Activated CD8-positive, alpha-beta memory T cell treated with anti-CD3 and anti-CD28 coated beads, Interleukin-2, amount 50 U/mL, for 1 hour (primary cell): ENCODE measurements around the gene AHNAK2.

Source experiments
- DNase-seq: peaks from one replicate; pipeline ENCODE4 v3.0.0-alpha.2; 2020; ENCODE audit errors: extremely low read depth

AHNAK2 gene

DNA sequence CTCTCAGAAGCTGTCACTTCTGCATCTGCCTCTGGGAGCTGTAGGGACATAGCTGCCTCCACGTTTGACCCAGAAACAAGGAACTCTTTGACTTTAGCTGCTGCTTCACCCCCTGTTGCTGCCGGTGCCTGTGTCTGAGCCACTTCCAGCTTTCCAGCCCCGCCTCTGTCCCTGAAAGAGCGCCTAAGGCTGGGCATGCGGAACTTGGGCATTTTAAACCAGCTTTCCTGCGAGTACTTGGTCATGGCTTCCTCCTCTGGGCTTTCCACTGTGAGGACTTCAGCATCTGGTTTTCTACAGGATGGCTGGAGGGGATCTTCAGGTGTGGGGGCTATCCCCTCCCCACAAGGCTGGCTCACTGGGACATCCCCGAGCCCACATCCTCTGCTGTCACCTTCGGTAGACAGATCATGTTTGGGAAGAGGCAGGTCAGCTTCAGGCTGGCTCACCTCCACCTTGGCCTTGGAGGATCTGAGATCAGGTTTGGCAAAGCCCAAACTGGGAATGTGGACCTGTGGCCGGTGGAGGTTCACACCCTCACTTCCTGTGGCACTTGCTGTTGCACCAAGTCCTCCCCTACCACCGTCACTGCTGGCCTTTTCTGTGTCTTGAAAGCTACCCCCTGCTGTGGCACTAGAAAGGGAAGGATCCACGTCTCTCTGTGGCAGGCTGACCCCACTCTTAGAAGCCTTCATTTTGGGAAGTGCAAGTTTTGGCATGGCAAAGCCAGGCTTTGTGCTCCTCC lies 38.3 kb downstream of the AHNAK2 start:
- no peak for DNase-seq

DNA sequence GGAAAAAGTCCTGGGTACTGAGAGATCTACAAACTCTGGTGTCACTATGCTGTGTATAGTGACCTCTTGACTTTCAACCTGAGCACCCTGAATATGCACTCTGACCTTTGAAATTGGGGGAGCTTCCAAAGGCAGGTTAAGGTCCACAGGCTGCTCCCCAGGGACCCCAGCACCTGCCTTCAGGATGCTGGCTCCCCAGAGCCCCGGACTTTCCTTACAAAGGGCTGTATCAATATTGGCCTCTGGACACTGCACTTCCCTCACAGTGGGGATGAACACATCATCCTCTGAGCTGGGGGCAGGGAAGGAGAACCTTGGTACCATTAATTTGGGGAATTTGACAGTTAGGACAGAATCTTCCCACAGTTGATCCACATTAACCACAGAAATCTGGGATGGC lies 39.2 kb downstream of the AHNAK2 start:
- DNase-seq, result no peak

DNA sequence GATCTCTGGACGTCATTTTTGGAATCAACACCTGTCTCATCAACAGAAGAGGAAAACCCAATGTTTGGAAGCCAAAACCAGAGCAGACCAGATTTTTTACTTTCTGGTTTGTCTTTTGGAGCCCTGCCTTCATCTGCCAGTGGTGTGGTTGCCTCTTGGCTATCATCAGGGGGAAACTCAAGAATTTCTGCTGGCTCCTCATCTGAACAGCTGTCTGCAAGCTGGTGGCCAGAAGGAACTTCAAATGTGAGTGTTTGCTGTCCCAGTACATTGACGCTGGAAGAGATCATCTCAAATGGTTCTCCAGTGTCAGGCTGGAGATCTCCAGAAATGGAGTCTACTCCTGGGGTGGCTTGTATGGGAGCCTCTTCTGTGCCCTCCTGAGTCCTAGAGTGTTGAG lies 39.7 kb downstream of the AHNAK2 start:
- no peak for DNase-seq

DNA sequence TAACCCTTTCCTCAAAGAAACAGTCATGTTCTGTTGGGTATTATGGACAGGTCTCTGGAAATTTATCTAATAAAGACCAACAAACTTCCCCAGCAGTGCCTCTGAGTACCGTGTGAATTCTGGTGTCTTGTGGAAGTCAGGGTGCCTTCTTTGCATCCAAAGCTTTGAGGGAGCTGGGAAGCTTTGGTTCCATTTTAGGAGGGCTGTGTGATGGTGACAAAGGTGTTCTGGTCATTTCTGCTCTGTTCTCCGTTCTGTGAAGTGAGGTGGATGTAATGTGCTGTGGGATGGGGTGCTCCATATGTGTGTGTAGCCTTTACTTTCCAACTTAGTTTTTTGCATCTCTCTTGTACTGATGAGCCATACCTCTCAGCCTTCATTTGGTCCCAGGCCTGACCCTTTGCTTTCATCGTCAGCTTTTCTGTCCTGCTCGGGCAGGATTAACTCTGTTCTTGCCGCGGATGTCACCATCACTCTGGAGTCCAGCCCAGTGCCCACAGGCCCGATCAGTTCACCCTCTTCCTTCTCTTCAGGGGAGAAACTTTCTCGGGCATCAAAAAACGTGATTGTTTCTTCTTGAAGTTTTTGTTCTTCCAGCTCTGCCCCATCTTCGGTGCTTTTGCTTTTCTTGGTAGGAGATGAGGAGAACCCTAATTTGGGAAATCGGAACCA lies 40.3 kb downstream of the AHNAK2 start:
- no peak for DNase-seq

DNA sequence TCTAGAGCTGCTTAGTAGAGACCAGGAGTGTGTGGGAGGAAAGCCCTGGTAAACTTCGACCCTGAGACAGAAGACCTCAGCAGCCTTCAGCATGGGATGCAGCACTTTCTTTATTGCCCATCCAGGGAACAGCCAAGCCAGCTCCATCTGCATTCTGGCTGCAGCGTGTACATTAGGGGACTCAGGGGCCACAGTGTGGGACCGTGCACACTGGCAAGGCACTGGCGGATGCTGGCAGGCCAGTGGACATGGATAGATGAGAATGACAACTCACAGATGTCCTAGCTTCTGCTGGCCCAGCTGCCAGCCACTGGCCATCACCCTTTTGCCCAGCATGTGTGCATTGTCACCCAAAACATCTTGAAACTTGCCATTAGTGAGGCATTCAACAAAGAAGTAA lies 41.0 kb downstream of the AHNAK2 start:
- no peak for DNase-seq

DNA sequence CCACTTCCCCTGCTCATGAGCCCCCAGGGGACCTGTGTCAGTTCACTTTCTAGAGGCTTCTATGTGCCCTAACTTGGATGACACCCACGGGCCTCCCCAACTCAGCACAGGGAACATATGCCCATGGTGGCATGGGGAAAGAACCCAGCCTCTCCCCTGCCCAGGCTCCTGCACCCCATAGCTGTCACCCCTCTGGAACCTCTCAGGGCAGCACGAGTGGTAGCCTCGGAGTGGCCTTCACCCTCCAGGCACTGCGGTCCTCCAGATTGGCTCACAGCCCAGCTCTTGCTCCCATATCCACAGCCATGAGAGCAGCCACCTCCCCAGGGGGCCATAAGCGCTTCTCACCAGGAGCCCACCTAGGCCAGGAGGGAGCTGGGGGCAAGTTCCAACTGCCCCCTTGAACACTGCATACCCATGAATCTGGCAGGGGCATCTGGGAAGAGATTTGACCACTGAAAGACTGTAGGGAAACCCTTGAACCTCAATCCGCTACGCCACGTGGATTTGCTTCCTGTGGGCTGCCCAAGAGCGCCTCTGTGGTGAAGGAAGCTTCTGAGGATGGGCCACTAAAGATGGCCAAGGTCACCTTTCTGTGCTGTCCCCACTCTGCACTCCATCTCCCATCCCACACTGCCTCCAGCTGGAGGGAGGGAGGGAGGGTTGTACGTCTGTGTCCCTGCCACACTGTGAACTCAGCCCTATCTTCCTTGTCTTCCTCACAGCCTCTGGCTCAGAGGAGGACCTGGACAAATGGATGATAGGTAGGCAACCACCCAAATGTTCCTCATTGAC lies 41.6 kb downstream of the AHNAK2 start:
- no peak for DNase-seq

DNA sequence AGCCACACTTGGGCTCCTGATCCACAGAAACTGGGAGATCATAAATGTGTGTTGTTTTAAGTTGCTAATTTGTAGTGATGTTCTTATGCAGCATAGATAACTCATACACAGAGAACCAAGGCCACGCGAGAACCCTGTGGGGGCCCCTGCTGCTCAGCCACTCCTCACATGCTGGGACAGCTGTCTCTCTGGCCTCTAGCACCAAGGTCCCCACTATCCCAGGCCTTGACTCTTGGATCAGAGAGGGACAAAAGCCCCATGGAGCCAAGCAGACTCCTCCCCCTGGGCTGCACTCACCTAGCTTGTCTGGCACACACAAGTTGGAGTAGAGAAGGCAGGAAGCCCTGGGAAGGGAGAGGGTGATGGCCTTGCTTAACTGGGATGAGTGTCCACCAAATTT lies 42.2 kb downstream of the AHNAK2 start:
- DNase-seq, result no peak

DNA sequence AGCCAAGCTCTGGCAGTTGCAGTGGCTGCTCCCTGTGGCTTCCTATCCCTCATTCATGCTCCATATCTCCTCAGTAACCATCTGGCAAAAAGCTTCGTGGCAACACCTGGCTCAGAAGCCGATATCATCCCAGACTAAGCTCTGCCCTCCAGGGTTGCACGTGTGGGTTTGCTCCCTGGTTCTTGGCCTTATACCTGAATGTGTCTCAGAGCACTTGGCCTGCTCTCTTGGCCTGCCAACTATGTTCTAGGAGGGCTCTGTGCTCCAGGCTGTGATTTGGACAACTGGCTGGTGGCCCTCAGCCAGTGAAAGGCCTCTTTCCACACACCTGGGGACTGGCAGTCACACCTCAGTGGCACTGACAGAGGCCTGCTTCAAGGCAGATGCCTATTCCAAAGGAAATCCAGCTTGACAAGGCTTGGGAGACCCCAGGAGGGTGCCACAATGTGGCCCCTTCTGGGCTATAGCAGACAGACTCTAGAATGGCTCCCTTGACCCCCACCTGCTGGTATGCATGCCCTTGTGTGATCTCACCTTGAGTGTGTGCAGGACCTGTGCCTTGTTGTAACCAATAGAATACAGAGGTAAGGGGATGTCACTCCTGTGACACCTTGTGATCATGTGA lies 43.0 kb downstream of the AHNAK2 start:
- DNase-seq, result no peak

DNA sequence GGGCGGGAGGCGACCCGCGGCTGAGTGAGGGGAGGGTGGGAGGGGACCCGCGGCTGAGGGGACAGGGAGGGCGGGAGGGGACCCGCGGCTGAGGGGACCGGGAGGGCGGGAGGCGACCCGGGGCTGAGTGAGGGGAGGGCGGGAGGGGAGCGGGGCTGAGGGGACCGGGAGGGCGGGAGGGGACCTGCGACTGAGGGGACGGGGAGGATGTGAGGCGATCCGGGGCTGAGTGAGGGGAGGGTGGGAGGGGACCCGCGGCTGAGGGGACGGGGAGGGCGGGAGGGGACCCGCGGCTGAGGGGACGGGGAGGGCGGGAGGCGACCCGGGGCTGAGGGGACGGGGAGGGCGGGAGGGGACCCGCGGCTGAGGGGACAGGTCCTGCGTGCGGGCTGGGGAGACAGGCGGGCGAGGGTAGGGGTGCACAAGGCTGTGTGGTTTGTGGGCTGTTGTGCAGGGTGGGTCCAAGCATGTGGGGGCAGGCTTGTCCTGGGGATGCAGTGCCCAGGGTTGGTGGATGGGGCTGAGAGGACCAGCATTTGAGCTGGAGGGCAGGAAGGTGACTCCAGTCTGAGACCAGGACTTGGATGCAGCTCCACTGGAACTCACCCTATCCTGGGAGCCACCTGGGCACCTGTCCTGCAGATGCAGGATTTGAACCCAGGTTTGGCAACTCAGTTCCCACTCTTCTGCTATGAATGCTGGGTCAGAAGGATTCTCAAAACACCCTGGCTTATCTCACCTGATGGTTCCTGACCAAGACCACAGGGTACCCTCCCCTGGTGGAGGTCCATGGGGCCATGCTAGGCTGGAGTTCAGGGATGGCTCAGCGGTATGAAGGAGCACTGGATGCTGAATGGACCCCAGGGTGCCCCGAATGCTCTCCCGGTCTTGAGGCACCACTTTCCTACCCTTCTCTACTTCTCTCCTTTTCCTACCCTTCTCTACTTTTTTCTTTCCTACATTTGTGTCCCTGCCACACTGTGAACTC lies 44.1 kb downstream of the AHNAK2 start:
- no peak for DNase-seq

DNA sequence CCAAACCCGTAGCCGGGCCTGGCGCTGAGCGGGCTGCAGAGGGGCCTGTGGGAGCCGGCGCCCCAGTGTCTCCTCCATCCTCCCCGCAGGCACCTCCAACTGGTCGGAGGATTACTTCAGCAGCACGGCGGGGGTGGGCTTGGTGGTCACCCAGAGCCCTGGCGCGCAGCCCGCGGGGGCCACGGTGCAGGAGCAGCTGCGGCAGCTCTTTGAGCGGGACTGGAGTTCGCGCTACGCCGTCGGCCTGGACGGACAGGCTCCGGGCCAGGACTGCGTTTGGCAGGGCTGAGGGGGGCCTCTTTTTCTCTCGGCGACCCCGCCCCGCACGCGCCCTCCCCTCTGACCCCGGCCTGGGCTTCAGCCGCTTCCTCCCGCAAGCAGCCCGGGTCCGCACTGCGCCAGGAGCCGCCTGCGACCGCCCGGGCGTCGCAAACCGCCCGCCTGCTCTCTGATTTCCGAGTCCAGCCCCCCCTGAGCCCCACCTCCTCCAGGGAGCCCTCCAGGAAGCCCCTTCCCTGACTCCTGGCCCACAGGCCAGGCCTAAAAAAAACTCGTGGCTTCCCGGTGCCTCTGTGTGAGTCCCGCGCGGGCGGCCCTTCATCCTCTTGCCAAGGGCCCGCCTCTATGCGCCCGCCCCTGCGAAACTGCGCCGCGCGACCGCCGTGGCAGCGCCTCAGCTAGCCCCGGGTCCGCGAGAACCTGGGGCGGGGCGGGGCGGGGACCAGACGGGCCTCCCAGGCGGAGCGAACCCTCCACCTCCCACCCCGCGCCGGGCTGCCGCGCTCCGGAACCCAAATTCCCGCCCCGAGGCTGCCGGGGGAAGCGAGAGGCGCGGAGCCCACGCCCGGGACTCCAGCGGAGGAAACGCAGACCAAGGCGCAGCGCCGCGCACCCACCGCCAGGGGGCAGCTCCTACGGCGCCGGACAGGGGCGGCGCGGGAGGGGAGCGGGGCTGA lies 45.2 kb downstream of the AHNAK2 start:
- DNase-seq, result peak; percentile 39

DNA sequence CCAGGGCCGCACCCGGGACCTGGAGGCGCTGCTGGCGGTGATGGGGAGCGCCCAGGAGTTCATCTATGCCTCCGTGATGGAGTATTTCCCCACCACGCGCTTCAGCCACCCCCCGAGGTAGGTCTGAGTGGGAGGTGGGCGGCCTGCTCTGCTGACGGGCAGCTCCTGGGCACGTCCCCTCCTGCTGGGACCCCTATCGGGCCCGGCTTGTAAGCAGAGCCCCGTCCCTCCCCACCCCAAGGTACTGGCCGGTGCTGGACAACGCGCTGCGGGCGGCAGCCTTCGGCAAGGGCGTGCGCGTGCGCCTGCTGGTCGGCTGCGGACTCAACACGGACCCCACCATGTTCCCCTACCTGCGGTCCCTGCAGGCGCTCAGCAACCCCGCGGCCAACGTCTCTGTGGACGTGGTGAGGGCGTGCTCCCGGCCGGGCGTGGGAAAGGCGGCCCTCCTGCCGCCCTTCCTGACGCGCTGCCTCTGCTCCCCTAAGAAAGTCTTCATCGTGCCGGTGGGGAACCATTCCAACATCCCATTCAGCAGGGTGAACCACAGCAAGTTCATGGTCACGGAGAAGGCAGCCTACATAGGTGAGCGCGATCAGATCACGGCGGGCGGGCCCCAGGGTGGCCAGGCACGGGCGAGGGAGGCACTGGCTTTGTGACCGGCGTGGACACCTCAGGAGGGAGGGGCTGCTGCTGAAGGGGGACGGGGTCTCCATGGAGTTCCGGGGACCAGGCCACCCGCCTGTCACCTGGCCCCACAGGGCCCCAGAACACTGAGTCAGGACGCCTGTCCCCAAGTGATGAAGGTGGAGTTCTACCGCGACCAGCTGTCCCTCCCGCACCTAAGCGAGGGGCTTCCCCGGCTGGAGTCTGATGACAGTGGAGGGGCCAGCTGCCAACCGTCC lies 46.2 kb downstream of the AHNAK2 start:
- no peak for DNase-seq

DNA sequence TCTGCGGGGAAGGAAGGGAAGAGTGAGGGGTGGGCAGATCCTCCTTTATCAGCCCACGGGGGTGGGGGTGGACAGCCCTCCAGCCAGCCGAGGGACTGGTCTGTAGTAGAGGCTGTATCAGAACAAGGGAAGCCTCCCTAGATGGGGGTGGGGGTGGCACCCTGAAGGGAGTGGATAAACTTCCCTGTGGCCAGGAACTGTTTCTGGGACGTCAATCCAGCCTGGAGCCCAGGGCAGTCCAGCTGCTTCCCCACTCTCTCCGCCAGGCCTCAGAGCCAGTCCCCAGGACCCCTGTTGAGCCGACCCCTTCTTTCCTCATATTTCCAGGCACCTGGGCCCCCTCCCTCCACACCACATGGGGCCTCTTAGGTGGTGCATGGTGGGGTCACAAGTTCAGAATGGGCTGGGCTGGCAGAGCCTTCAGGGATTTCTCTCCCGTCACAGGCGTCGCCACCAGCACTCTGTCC lies 46.8 kb downstream of the AHNAK2 start:
- DNase-seq, result no peak

DNA sequence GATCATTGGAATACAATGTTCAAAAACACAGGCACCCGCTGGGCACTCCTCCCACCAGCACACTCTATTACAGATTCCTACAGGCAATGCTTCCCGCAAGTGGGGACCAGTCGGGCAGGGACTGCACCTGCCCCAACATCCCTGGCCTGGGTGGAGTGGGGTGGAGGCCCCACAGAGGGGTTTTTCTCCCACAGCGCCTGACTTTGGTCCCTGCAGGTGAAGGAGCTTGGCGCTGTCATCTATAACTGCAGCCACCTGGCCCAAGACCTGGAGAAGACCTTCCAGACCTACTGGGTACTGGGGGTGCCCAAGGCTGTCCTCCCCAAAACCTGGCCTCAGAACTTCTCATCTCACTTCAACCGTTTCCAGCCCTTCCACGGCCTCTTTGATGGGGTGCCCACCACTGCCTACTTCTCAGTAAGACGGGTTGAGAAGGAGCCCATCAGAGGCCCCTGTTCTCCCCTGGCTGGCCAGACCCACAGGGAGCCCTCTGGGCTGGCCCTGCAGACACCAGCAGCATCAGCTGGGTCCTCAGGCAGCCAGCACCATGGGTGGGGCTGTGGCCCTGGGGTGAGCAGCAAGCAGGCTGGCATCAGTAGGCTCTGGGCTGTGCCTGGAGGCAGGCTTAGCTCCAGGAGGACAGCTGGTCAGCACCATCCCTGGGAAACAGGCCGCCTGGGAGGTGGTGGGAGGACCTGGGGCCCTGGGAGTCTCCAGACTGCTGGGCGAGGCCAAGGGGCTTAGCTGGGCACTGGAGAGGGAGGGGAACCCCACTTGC lies 47.5 kb downstream of the AHNAK2 start:
- DNase-seq, result no peak

DNA sequence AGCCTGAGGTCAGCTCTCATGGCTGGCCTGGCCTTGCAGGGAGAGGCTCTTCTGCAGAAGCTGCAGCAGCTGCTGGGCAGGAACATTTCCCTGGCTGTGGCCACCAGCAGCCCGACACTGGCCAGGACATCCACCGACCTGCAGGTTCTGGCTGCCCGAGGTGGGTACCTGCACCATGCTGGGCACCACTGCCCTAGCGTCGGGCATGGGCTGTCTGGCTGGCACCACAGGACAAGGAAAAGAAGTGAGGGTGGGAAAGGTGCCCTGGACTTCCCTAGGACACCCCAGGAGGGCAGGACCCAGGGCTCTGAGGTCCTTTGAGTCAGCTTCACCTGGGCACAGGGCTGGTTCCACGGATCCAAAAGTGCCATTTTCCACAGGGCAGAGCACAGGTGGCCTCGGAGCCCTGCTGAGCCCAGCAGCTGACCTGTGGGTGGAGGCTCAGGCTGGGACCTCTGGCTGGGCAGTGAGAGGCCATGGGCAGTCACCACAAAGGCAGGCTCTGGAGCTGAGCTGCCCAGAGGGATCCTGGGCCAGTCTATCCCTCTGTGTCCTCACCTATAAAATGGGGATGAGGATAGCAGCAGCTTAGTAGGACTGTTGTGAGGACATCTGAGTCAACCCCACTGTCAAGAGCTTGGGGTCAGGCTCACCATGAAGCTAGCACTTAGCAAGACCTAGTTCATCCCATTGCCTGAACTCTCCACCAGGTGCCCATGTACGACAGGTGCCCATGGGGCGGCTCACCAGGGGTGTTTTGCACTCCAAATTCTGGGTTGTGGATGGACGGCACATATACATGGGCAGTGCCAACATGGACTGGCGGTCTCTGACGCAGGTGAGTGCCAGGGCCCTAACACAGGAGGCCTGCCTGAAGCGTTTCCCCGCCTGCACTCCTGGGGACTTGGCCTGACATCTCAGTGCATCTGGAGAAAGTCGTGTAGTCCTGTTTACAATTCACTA lies 48.6 kb downstream of the AHNAK2 start:
- no peak for DNase-seq

DNA sequence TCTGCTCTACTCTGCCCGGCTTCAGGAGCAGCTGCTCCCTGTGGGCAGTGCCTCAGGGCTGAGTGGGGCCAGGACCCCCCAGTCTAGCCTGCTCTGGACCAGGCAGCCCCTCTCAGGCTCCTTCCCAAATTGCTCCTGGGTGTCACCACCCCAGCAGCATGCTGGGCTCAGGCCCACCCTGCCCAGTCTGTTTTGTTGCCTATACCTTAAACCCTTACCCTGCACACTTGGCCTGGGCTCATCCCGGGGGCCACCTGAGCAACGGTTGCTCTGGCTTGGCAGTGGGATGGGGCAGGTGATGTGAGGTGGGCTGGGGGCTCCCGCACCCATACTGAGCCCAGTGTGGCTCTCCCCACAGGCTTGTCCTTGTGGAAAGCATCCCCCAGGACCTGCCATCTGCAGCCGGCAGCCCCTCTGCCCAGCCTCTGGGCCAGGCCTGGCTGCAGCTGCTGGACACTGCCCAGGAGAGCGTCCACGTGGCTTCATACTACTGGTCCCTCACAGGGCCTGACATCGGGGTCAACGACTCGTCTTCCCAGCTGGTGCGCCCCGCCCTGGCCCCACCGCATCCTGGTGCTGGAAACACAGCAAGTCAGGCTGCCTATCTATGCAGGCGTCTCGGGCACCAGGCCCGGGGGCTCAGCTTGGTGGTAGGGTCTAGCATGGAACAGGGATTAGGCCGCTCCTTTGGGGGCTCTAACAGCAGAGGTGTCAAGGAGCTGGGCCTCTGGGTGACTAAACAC lies 49.6 kb downstream of the AHNAK2 start:
- no peak for DNase-seq

DNA sequence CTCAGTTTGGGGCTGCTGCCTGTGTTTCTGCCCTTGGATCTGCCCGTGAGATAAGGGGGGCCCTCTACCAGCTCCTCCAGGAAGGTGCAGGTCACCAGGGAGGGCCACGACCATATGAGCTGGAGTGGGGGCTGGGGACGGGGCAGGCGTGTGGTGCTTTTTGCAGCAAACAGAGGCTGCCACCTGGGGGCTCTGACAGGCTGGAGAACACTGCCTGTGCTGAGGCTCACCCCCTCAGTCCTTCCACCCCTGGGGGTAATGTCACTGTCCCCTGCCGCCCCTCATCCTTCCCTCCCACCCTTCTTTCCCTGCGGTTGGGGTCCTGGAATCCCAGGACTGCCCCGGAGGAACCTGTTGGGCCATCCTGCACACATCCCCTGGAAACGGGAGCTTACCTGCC lies 50.3 kb downstream of the AHNAK2 start:
- no peak for DNase-seq
